ENCODE measurements around the gene LIM2. TPM values are rescaled to one million over a fixed set of nuclear protein-coding genes. Genes with fewer than 3 reads are reported as not detected.
A peak's percentile ranks its signal among the peaks of the same experiment; 100 is the strongest.

The LIM2 gene
- total and polyA plus RNA-seq, 2 of the 8 experiments (the other 6 are each of a cell fraction or from before 2014, with no cell fraction given) = not detected

- TF ChIP-seq CHD7 (IDR thresholded peaks at IDR 0.05; ENCODE audit: insufficient replicate concordance, low read length) (no peak), PHF8 (conservative IDR thresholded peaks at IDR 0.05; ENCODE audit: low read depth, low read length) (0 out of 2 replicates have a peak, but pooled peaks have one; percentile 6)
These were observed 22.4 kb downstream of the LIM2 start (continued) for GRCh38 chr19:51365211-51365964.

Measured in H1 (cell line).